HCT116 (cell line): Measurements from ENCODE around the gene PKIB. TPM values are rescaled to one million over a fixed set of nuclear protein-coding genes. Genes with fewer than 3 reads are reported as not detected.
A peak's percentile ranks its signal among the peaks of the same experiment; 100 is the strongest.

Experiments
- ATAC-seq: fragments of 200-7000 bp; cut with Tn5 transposase; 2 replicates; pipeline ENCODE4 v1.9.1; 2020; ENCODE audit warnings: mild to moderate bottlenecking, moderate library complexity
- BruUV-seq: library from RNA; stranded (reverse); fragments of 400-500 nt; replicated peaks from 2 replicates; lab custom pipeline; 2021; lab: Mats Ljungman, UMichigan
- CTCF ChIA-PET: fragments of 300-600 bp; sonication (Branson Sonifier 250); formaldehyde crosslinking; loops from one replicate; lab custom pipeline; 2021; ENCODE audit warnings: antibody characterized with exemption; lab: Charles Lee
- POLR2A ChIA-PET: fragments of 300-600, 350-600 bp; sonication (Branson Sonifier 250); formaldehyde crosslinking; loops from one replicate; lab custom pipeline; 2021; ENCODE audit warnings: antibody characterized with exemption; lab: Charles Lee
- RAD21 ChIA-PET, 2 experiments: fragments of 300-600 bp; sonication (Branson Sonifier 250); formaldehyde crosslinking; loops; one replicate each; lab custom pipeline; 2023; ENCODE audit warnings: low total read pairs in 2 of 2; ENCODE audit not compliant: uncharacterized antibody in 2 of 2, unreplicated experiment in 2 of 2, low non-redundant PET in 1 of 2; lab: Charles Lee
- DNase-seq: peaks from one replicate; pipeline ENCODE4 v3.0.0-alpha.2; 2010; ENCODE audit warnings: low read depth, low spot score
- H2AFZ ChIP-seq: fragments of 200-600 bp; shearing (Covaris generic), sonication (generic); 2 replicates; pipeline ENCODE4 v1.6.1; 2017; ENCODE audit warnings: low read depth, mixed run types, mixed read lengths, antibody characterized with exemption, low read length; ENCODE audit not compliant: poor library complexity, severe bottlenecking
- H3K27ac ChIP-seq: 2 replicates; pipeline ENCODE4 v1.5.1; 2012; ENCODE audit warnings: low read depth, low read length
- H3K27me3 ChIP-seq: fragments of 200-600 bp; sonication (generic); 2 replicates; pipeline ENCODE4 v1.6.1; 2016; ENCODE audit warnings: mixed run types, low read length, mixed read lengths; ENCODE audit not compliant: insufficient read depth
- H3K36me3 ChIP-seq, 2 experiments: fragments of 200-500 bp in 1 of 2; fragments of 200-600 bp in 1 of 2; sonication (Bioruptor generic) in 1 of 2; sonication (generic) in 1 of 2; 2 replicates each; pipeline versions ENCODE4 v1.5.1 to v1.6.1; 2014 to 2016; ENCODE audit warnings: low read length in 2 of 2, inconsistent platforms in 1 of 2, mixed read lengths in 1 of 2, mixed run types in 1 of 2; ENCODE audit not compliant: insufficient read depth in 2 of 2, control insufficient read depth in 1 of 2
- H3K4me1 ChIP-seq, 2 experiments: fragments of 200-600 bp in 1 of 2; sonication (generic) in 1 of 2; 2 replicates each; pipeline versions ENCODE4 v1.5.1 to v1.6.1; 2012 to 2017; ENCODE audit warnings: low read length in 2 of 2, inconsistent platforms in 1 of 2, mild to moderate bottlenecking in 1 of 2, mixed read lengths in 1 of 2, mixed run types in 1 of 2, moderate library complexity in 1 of 2; ENCODE audit not compliant: insufficient read depth in 2 of 2, control insufficient read depth in 1 of 2
- H3K4me2 ChIP-seq: fragments of 200-600 bp; sonication (generic); 2 replicates; pipeline ENCODE4 v1.6.1; 2017; ENCODE audit warnings: mixed run types, low read length, mixed read lengths
- H3K4me3 ChIP-seq, 2 experiments: fragments of 200-600 bp in 1 of 2; sonication (generic) in 1 of 2; replicated peaks in 1 of 2; 2 replicates each; pipeline ENCODE4 v1.5.1; 2011 to 2016; ENCODE audit warnings: low read length in 2 of 2, control low read depth in 1 of 2, low read depth in 1 of 2, mild to moderate bottlenecking in 1 of 2, mixed read lengths in 1 of 2, mixed run types in 1 of 2
- H3K79me2 ChIP-seq: fragments of 200-600 bp; sonication (generic); 2 replicates; pipeline ENCODE4 v1.6.1; 2017; ENCODE audit warnings: mild to moderate bottlenecking, mixed run types, low read length, moderate library complexity, mixed read lengths; ENCODE audit not compliant: insufficient read depth
- H3K9ac ChIP-seq: fragments of 200-600 bp; sonication (generic); 2 replicates; pipeline ENCODE4 v1.6.1; 2016; ENCODE audit warnings: low read length, mixed read lengths
- H3K9me2 ChIP-seq: fragments of 200-600 bp; sonication (generic), shearing (Covaris generic); 2 replicates; pipeline ENCODE4 v1.6.1; 2017; ENCODE audit warnings: mixed run types, mild to moderate bottlenecking, moderate library complexity; ENCODE audit not compliant: insufficient read depth
- H3K9me3 ChIP-seq, 2 experiments: fragments of 200-500 bp in 1 of 2; fragments of 200-600 bp in 1 of 2; sonication (Bioruptor generic) in 1 of 2; sonication (generic) in 1 of 2; 2 replicates each; pipeline ENCODE4 v1.6.1; 2014 to 2017; ENCODE audit warnings: low read length in 2 of 2, mixed read lengths in 2 of 2, inconsistent platforms in 1 of 2, low read depth in 1 of 2, mild to moderate bottlenecking in 1 of 2, mixed run types in 1 of 2, moderate library complexity in 1 of 2; ENCODE audit not compliant: control insufficient read depth in 1 of 2, insufficient read depth in 1 of 2
- H4K20me1 ChIP-seq: fragments of 200-600 bp; sonication (generic), shearing (Covaris generic); 2 replicates; pipeline ENCODE4 v1.6.1; 2017; ENCODE audit warnings: mixed run types, mild to moderate bottlenecking, moderate library complexity; ENCODE audit not compliant: insufficient read depth
- CBX3 ChIP-seq: IDR thresholded peaks from 2 replicates; pipeline ENCODE4 v1.6.1; 2012; ENCODE audit warnings: low read depth
- CEBPB ChIP-seq: IDR thresholded peaks from 2 replicates; pipeline ENCODE4 v1.6.1; 2012; ENCODE audit warnings: low read depth
- ELF1 ChIP-seq: IDR thresholded peaks from 2 replicates; pipeline ENCODE4 v1.6.1; 2012; ENCODE audit warnings: low read depth, borderline replicate concordance
- EZH2 ChIP-seq: fragments of 200-600 bp; sonication (generic); IDR thresholded peaks from 2 replicates; pipeline ENCODE4 v1.6.1; 2017; ENCODE audit warnings: antibody characterized with exemption, mixed run types
- FOSL1 ChIP-seq: IDR thresholded peaks from 2 replicates; pipeline ENCODE4 v1.6.1; 2012; ENCODE audit warnings: low read depth
- POLR2A ChIP-seq: IDR thresholded peaks from 2 replicates; pipeline ENCODE4 v1.7.0; 2011; ENCODE audit warnings: borderline replicate concordance; ENCODE audit not compliant: insufficient read depth, insufficient read length; ENCODE audit errors: extremely low read depth
- POLR2AphosphoS5 ChIP-seq: IDR thresholded peaks from 2 replicates; pipeline ENCODE4 v1.6.1; 2011; ENCODE audit warnings: mild to moderate bottlenecking, low read depth, low read length, moderate library complexity
- SRF ChIP-seq: IDR thresholded peaks from 2 replicates; pipeline ENCODE4 v1.6.1; 2012; ENCODE audit warnings: low read depth
- TCF7L2 ChIP-seq: IDR thresholded peaks from 2 replicates; pipeline ENCODE4 v1.7.0; 2011; ENCODE audit warnings: borderline replicate concordance, inconsistent platforms; ENCODE audit not compliant: insufficient read depth, insufficient read length; ENCODE audit errors: extremely low read depth
- ZFX ChIP-seq: fragments of 450-650 bp; IDR thresholded peaks from 2 replicates; pipeline ENCODE4 v1.6.1; 2017
- intact Hi-C: fragments of 100-400 bp; cut with micrococcal nuclease; formaldehyde crosslinking; loops from 2 replicates; pipeline ENCODE4 v1.10.0; 2022
- total RNA-seq: library from RNA; stranded (reverse); gene quantifications from one replicate; pipeline ENCODE4 v1.2.1, GENCODE V29; 2021; ENCODE audit not compliant: unreplicated experiment
- TF ChIP-seq, protein P1 (sequence below): IDR thresholded peaks from 2 replicates; pipeline ENCODE4 v1.6.1; 2012; ENCODE audit warnings: low read depth
- TF ChIP-seq, protein P2 (sequence below), 3 experiments: fragments of 200-600 bp in 1 of 3; sonication (generic) in 1 of 3; IDR thresholded peaks in 2 of 3; conservative IDR thresholded peaks in 1 of 3; 2 replicates each; pipeline ENCODE4 v1.5.1; 2012 to 2017; ENCODE audit warnings: low read depth in 2 of 3, low read length in 2 of 3, antibody characterized with exemption in 1 of 3, borderline replicate concordance in 1 of 3, control low read depth in 1 of 3, mild to moderate bottlenecking in 1 of 3, mixed read lengths in 1 of 3, mixed run types in 1 of 3, moderate library complexity in 1 of 3; ENCODE audit not compliant: insufficient read depth in 1 of 3

Gene PKIB
- total RNA-seq, 1 experiment from 2014 or later = 24.0 TPM

DNA sequence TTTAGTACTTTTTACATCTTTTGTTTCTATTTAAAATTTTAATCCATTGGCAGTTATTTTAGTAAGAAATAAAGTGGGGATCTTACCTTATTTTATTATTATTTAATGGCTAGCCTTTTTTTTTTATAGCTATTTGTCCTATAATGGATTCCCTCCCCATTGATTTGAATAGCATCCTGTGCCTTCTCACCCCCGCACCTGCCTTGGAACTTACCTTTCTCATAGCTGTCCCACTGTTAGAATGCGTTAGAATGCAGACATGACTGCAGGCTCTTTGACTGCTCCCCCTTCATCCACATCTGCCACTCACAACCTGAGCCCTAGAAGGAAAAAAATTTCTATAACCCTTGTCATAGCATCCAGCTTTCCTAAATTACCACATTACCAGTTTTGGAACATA lies 9.1 kb downstream of the PKIB start:
- Histone ChIP-seq H3K36me3 (no peaks in the 10 kb centered on the region; a peak in 1 of 4 replicates), H3K9ac (no peak overlapping the region), H3K27me3 (no peaks in the 10 kb centered on the region), H3K79me2 (no peaks in the 10 kb centered on the region), H3K27ac (no peak overlapping the region), H3K9me3 (no peaks in the 10 kb centered on the region), H3K9me2 (no peaks in the 10 kb centered on the region), H4K20me1 (no peaks in the 10 kb centered on the region), H3K4me1 (peaks cover 19 to 25% of the 10 kb centered on the region in 2 experiments), H2AFZ (no peak overlapping the region), H3K4me2 (no peak overlapping the region), H3K4me3 (no peak overlapping the region)
- no peak for DNase-seq
- TF ChIP-seq EZH2 (no peak), POLR2AphosphoS5 (no peak), CBX3 (no peak), ELF1 (no peak)
- POLR2A ChIA-PET = interaction anchor here (1.1 kb wide), 1 partner anchor 9 kb away, joined by 4 read pairs; the partner anchor contains the start of gene PKIB
- RAD21 ChIA-PET = no interaction called here
- CTCF ChIA-PET = interaction anchor here (2.4 kb wide), 1 partner anchor 9 kb away, joined by 12 read pairs; the partner anchor contains the start of gene PKIB
- intact Hi-C loops = no loop called here
- ATAC-seq = no peak
- no TSS peak for BruUV-seq

DNA sequence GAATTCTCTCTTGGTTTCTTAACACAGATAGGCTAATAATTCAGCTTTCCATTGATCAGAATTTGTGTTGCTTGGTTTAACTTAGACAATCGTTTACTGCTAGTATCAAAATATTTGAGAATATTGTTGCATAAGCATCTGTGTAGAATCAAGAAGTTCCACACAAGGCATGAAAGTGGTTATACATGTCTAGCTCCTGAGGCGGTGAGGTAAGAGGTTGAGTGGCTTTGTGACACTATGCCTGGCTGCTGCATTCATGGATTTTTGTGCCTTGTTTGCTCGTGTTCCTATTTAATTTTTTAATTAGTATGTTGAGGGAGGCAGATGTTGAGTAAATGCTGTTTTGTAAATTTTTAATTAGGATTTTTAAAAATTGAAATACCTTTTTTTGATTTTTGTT lies 10.2 kb downstream of the PKIB start:
- Histone ChIP-seq H3K4me2 (peak overlapping the region; percentile 52), H4K20me1 (no peaks in the 10 kb centered on the region), H3K9me2 (no peaks in the 10 kb centered on the region), H3K4me3 (no peak overlapping the region), H3K4me1 (peaks cover 19 to 25% of the 10 kb centered on the region in 2 experiments), H3K27me3 (no peaks in the 10 kb centered on the region), H3K79me2 (no peaks in the 10 kb centered on the region), H3K9ac (no peak overlapping the region), H3K9me3 (no peaks in the 10 kb centered on the region), H2AFZ (no peak overlapping the region), H3K36me3 (no peaks in the 10 kb centered on the region; a peak in 1 of 4 replicates), H3K27ac (peak overlapping the region; percentile 23; the same call in 1 of the 2 replicates)
- CTCF ChIA-PET = interaction anchor here (1.3 to 2.4 kb wide), 2 partner anchors 10 to 106 kb away, joined by 3 to 12 read pairs; partner anchors contain the start of gene PKIB
- POLR2A ChIA-PET = interaction anchor here (1.0 to 1.5 kb wide), 3 partner anchors 10 to 37 kb away, joined by 3 to 4 read pairs (median 4); partner anchors contain the start of gene PKIB
- intact Hi-C loops = no loop called here
- DNase-seq (no peak), ATAC-seq (peak; percentile 60)
- RAD21 ChIA-PET = interaction anchor here in 1 of 2 experiments (0.6 kb wide), 1 partner anchor 32 kb away, joined by 3 read pairs; no protein-coding TSS in a partner anchor
- BruUV-seq = no TSS peak
- TF ChIP-seq FOSL1 = no peak
- TF ChIP-seq ZFX = no peak
- TF ChIP-seq TCF7L2 = no peak
- no peak for TF ChIP-seq POLR2AphosphoS5
- TF ChIP-seq, protein P1, sequence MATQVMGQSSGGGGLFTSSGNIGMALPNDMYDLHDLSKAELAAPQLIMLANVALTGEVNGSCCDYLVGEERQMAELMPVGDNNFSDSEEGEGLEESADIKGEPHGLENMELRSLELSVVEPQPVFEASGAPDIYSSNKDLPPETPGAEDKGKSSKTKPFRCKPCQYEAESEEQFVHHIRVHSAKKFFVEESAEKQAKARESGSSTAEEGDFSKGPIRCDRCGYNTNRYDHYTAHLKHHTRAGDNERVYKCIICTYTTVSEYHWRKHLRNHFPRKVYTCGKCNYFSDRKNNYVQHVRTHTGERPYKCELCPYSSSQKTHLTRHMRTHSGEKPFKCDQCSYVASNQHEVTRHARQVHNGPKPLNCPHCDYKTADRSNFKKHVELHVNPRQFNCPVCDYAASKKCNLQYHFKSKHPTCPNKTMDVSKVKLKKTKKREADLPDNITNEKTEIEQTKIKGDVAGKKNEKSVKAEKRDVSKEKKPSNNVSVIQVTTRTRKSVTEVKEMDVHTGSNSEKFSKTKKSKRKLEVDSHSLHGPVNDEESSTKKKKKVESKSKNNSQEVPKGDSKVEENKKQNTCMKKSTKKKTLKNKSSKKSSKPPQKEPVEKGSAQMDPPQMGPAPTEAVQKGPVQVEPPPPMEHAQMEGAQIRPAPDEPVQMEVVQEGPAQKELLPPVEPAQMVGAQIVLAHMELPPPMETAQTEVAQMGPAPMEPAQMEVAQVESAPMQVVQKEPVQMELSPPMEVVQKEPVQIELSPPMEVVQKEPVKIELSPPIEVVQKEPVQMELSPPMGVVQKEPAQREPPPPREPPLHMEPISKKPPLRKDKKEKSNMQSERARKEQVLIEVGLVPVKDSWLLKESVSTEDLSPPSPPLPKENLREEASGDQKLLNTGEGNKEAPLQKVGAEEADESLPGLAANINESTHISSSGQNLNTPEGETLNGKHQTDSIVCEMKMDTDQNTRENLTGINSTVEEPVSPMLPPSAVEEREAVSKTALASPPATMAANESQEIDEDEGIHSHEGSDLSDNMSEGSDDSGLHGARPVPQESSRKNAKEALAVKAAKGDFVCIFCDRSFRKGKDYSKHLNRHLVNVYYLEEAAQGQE = no peak
- no peak for TF ChIP-seq POLR2A
- no peak for TF ChIP-seq CEBPB
- no peak for TF ChIP-seq SRF
- TF ChIP-seq, protein P2, sequence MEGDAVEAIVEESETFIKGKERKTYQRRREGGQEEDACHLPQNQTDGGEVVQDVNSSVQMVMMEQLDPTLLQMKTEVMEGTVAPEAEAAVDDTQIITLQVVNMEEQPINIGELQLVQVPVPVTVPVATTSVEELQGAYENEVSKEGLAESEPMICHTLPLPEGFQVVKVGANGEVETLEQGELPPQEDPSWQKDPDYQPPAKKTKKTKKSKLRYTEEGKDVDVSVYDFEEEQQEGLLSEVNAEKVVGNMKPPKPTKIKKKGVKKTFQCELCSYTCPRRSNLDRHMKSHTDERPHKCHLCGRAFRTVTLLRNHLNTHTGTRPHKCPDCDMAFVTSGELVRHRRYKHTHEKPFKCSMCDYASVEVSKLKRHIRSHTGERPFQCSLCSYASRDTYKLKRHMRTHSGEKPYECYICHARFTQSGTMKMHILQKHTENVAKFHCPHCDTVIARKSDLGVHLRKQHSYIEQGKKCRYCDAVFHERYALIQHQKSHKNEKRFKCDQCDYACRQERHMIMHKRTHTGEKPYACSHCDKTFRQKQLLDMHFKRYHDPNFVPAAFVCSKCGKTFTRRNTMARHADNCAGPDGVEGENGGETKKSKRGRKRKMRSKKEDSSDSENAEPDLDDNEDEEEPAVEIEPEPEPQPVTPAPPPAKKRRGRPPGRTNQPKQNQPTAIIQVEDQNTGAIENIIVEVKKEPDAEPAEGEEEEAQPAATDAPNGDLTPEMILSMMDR (IDR thresholded peaks at IDR 0.05 in 2 of 3, conservative IDR thresholded peaks at IDR 0.05 in 1 of 3; ENCODE audit: borderline replicate concordance in 1 of 3, insufficient read depth in 1 of 3, low read depth in 2 of 3, low read length in 2 of 3) = no peak
